ENCODE measurements around the gene EPN1.

Gene EPN1

DNA sequence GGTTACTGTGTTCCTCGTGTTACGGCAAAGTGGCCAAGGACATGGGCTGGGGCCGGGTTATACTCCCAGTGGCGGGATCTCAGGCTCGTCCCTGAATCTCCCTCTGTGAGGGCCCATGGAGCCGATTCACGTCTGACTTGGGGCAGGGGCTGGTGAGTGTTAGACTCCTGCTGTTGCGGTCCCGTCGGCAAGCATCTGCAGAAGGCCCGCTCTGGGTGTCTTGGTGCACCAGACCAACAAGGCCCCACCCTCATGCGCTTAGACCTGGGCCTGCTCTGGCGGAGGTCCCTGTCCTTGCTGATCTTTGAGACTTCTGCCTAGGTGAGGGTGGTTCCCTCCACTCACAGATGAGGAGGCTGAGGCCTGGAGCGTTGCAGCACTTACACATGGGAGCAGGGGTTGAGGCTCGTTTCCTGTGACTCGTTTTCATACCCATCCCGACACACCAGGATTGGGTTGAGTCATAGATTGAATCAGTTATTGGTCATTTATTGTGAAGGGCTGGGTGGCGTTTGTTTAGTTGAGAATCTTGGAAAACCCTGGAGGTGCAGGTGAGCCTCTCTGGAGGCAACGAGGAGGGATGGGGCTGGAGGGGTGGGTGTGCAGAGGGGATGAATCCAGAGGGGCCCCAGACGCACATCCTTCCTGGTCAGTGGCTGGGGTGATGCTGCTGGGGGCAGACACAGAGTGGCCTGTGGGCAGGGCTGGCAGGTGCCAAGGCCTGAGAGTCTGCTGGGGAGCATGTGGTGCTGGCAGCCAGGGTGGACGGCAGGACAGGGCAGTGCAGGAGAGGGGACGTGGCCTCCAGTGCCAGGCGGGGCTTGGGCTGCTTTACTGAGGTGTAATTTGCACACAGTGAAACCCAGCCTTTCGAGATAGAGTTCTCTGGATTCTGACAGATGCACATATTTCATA, 4.6 kb downstream of the EPN1 start:
- no peak for DNase-seq (ENCODE audit: low read depth)
- no peak overlapping the region for H3K4me3 ChIP-seq (ENCODE audit: low read length)
- TF ChIP-seq, protein P1, sequence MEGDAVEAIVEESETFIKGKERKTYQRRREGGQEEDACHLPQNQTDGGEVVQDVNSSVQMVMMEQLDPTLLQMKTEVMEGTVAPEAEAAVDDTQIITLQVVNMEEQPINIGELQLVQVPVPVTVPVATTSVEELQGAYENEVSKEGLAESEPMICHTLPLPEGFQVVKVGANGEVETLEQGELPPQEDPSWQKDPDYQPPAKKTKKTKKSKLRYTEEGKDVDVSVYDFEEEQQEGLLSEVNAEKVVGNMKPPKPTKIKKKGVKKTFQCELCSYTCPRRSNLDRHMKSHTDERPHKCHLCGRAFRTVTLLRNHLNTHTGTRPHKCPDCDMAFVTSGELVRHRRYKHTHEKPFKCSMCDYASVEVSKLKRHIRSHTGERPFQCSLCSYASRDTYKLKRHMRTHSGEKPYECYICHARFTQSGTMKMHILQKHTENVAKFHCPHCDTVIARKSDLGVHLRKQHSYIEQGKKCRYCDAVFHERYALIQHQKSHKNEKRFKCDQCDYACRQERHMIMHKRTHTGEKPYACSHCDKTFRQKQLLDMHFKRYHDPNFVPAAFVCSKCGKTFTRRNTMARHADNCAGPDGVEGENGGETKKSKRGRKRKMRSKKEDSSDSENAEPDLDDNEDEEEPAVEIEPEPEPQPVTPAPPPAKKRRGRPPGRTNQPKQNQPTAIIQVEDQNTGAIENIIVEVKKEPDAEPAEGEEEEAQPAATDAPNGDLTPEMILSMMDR (conservative IDR thresholded peaks at IDR 0.05; ENCODE audit: low read depth, low read length) = no peak

DNA sequence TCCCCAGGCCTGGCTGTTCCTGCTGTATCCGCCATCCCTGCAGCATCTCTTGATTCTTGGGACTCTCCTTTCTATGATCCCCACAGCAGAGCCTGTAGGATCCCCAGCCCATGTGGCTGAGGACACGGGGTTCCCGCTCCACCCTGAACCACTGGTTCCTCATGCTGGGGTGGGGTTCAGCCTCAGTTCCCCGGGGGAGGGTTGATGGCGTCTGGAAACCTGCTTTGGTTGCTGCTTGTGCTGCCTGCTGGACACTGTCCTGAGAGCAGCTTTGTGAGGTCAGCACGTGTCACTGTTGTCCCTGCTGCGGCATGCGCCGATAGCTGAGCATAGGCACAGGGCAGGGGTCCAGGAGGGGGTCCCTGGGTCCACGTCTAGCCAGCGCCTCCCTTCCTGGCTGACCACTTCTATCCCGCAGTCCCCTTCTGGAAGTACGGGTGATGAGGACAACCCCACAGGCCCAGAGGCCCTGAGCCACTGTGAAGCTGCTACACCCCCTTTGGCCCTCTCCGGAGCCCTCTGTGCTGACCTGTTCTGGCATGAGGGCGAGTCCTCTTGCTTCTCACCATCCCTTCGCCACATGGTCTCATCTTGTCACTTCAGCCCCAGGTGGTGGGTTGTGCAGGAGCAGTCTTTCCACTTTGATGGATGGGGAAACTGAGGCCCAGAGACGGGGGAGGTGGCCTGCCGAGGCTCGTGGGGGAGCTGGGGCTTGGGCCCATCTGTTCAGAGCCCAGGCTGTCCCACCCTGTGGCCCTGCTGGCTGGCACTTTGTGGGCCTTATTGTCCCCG, 5.5 kb downstream of the EPN1 start:
- no peak for DNase-seq (ENCODE audit: low read depth)
- H3K4me3 ChIP-seq (ENCODE audit: low read length) = no peak overlapping the region
- TF ChIP-seq, protein P1 (conservative IDR thresholded peaks at IDR 0.05; ENCODE audit: low read depth, low read length) = no peak

DNA sequence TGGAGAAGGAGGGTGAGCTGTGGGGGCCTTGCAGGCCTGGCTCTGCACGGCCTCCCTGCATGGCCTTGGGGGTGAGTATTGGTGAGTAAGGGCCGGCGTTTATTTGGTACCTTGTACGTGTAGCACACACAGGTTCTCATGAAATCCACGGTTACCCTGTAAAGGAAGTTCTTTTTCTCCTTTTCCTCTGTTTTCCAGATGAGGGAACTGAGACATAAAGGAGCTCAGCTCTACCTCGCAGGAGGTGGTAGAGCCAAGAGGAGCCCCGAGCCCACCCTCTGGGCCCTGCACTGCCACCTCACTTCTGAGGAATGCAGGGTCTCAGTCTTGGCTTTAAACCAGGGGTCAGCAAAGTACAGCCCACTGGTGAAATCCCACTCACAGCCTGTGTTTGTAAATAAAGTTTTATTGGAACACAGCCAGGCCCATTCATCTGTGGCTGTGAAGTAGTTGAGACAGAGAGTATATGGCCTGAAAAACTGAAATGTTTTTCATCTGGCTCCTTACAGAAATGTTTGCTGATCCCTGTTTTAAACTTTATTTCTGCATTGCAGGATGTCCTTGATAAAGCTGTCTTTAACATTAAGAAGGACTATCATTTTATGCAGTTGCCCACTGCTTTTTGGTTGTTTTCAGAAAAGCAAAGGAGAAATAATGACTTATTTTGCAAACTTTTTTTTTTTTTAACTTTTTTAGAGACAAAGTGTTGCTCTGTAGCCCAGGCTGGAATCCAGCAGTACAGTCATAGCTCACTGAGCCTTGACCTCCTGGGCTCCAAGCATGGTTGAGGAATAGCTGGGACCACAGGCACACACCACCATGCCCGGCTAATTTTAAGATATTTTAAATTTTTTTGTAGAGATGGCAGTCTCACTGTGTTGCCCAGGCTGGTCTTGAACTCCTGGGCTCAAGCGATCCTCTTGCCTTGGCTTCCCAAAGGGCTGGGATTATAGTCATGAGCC, 6.4 kb downstream of the EPN1 start:
- no peak overlapping the region for H3K4me3 ChIP-seq (ENCODE audit: low read length)
- DNase-seq (ENCODE audit: low read depth) = no peak
- TF ChIP-seq, protein P1 (conservative IDR thresholded peaks at IDR 0.05; ENCODE audit: low read depth, low read length) = no peak

DNA sequence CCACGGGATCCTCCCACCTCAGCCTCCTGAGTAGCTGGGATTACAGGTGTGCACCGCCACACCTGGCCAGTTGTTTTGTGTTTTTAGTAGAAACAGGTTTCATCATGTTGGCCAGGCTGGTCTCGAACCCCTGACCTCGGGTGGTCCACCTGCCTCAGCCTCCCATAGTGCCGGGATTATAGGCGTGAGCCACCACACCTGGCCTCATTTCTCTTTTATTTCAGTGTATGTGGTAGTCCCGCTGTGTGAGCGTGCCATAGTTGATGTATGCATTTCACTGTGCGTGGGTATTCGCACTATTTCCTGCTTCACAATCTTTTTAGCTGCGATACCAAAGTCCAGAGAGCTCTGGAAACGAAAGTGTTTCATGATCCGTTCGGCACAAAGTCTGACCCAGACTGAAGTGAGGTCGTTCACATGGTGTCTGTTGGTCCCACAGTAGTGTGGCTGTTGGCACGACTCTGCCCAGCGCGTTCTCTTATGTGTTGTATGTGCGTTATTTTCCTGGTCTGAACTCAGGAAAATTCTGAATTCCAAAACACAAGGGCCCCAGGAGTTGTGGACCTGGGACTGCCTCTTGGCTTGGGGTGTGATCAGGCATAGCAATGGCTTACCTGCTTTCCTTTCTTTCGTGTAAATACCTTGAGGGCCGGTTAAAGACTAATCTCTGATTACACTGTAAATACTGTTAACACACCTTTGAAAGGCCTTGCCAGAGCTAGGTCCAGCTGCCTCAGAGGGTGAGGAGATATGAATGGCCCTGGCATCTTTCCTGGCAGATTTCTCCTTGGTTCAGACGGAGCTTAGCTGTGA, 8.6 kb downstream of the EPN1 start:
- H3K4me3 ChIP-seq (ENCODE audit: low read length) = no peak overlapping the region
- no peak for DNase-seq (ENCODE audit: low read depth)
- TF ChIP-seq, protein P1 (conservative IDR thresholded peaks at IDR 0.05; ENCODE audit: low read depth, low read length) = no peak

DNA sequence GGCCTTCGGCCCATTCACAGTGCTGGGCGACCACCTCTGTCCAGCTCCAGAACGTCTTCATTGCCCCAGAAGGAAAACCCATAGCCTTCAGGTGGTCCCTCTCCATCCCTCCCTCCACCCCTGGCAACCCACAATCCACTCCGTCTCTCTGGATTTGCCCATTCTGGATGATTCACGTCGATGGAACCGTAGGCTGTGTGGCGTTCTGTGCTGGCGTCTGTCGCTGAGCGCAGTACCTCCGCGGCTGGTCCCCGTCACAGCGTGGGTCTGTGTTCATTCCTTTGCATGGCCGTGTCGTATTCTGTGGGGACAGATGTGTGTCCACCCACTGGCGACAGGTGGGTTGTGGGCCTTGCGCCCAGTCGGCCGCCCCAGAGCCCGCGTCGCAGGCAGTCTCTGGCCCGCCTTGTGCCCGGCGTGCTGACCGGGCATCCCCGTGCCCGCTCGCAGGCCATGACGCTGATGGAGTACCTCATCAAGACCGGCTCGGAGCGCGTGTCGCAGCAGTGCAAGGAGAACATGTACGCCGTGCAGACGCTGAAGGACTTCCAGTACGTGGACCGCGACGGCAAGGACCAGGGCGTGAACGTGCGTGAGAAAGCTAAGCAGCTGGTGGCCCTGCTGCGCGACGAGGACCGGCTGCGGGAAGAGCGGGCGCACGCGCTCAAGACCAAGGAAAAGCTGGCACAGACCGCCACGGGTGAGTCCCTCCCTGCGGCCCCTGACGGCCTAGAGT, 10.1 kb downstream of the EPN1 start:
- TF ChIP-seq, protein P1 (conservative IDR thresholded peaks at IDR 0.05; ENCODE audit: low read depth, low read length) = no peak
- DNase-seq (ENCODE audit: low read depth) = no peak
- no peak overlapping the region for H3K4me3 ChIP-seq (ENCODE audit: low read length)

Data from retinal pigment epithelial cell (primary cell).